ENCODE data around the gene PLEKHH3. TPM values are rescaled to one million over a fixed set of nuclear protein-coding genes. Genes with fewer than 3 reads are reported as not detected.
"Not testable (repeated sequence)": the region's sequence is repeated elsewhere in the genome, so short reads cannot be mapped to it uniquely, and the experiment has no call there.

PLEKHH3 gene
- total RNA-seq, 1 experiment from 2014 or later: 3.8 TPM

DNA sequence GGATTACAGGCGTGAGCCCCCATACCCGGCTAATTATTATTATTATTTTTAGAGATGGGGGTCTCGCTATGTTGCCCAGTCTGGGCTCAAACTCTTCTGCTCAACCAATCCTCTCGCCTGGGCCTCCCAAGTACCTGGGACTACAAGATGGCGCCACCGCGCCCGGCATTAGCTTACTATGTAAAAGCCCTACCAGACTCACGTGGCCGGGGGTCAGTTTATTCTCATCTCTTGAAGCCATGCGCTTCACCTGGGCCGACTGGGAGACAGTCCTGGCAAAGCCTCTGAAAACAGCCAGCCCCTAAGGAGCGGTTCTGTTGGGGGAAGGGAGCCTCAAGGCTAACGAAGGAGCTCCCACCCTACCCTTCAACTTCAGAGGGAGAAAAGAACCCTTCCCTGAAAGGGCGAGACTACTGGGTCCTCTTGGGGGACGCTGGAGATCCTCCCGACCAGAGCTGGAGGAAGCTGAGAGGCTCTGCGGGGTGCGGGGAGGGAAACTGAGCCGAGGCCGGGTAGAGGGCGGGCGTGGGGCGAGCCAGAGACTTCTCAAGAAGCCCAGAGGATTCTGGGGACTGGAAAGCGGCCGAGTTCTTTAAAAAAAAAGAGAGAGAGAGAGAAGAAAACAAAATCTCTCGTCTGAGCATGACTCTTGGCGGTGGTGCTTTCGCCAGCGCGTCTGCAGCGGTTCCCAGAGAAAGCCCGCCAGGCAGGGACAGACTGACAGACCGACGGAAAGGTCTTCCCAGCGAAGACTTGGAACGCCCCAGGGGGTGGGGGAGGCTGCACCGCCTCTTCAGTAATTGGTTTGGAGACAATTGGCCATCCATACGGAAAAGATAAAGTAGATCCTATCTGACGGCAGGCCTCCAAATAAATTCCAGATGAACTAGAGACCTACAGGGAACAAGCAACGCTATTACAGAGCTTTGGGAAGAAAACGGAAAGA is 23.3 kb downstream of the PLEKHH3 start:
- peaks cover 12% of the 10 kb centered on the region for H3K9me3 ChIP-seq (replicated peaks)
- no peaks in the 10 kb centered on the region for H3K36me3 ChIP-seq
- DNase-seq (ENCODE audit: low read depth in 1 of 2, low spot score in 2 of 2): peak; percentile 22 to 47
- peaks cover 23% of the 10 kb centered on the region for H3K27me3 ChIP-seq (replicated peaks)
- peaks cover 21% of the 10 kb centered on the region for H3K4me1 ChIP-seq (replicated peaks)
- no peak overlapping the region for H3K27ac ChIP-seq
- H3K4me3 ChIP-seq: no peak overlapping the region

GRCh38 chr17:42651392-42651791 is 25.4 kb downstream of the PLEKHH3 start:
- Histone ChIP-seq H3K27me3 (replicated peaks) (peaks cover 23% of the 10 kb centered on the region), H3K9me3 (replicated peaks) (peaks cover 7% of the 10 kb centered on the region; the same call in 1 of the 2 replicates), H3K36me3 (no peaks in the 10 kb centered on the region), H3K4me3 (no peak overlapping the region), H3K4me1 (replicated peaks) (peaks cover 21% of the 10 kb centered on the region), H3K27ac (no peak overlapping the region)
- no peak for DNase-seq (ENCODE audit: low read depth in 1 of 2, low spot score in 2 of 2)

DNA sequence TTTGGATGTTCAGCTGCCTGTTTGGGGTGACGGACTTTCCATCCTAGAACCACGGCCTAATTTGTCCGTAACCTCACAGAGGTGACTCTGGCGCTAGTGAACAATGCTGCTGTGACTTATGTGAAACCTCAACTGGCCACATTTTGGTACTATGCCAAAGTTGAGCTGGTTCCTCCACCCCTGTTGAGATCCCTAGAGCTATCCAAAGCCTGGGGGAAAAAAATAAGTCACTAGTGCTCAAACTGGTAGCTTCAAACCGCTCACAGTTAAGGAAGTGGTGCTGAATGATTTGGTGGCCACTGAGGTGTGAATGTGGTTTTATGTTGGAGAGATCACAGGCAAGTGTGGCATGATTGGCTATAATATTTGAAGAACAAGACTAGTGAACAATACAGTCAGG is 29.0 kb downstream of the PLEKHH3 start:
- no peaks in the 10 kb centered on the region for H3K4me1 ChIP-seq (replicated peaks)
- no peaks in the 10 kb centered on the region for H3K9me3 ChIP-seq (replicated peaks)
- no peak for DNase-seq (ENCODE audit: low read depth in 1 of 2, low spot score in 2 of 2)
- H3K36me3 ChIP-seq: no peaks in the 10 kb centered on the region
- peaks cover 30% of the 10 kb centered on the region for H3K27me3 ChIP-seq (replicated peaks)
- H3K4me3 ChIP-seq: no peak overlapping the region
- no peak overlapping the region for H3K27ac ChIP-seq

- H3K4me3 ChIP-seq: no peak overlapping the region
- H3K4me1 ChIP-seq (replicated peaks): no peaks in the 10 kb centered on the region
- H3K36me3 ChIP-seq: no peaks in the 10 kb centered on the region
- peaks cover 16% of the 10 kb centered on the region for H3K27me3 ChIP-seq (replicated peaks)
- H3K27ac ChIP-seq: no peak overlapping the region
- no peaks in the 10 kb centered on the region for H3K9me3 ChIP-seq (replicated peaks)
- DNase-seq (ENCODE audit: low read depth in 1 of 2, low spot score in 2 of 2): no peak
Observed at GRCh38 chr17:42642336-42642735, 34.5 kb downstream of the PLEKHH3 start.

GRCh38 chr17:42640121-42640520 is 36.7 kb downstream of the PLEKHH3 start:
- H3K4me1 ChIP-seq (replicated peaks): no peaks in the 10 kb centered on the region
- H3K27me3 ChIP-seq (replicated peaks): peaks cover 14% of the 10 kb centered on the region
- H3K9me3 ChIP-seq (replicated peaks): no peaks in the 10 kb centered on the region
- H3K4me3 ChIP-seq: no peak overlapping the region
- no peak overlapping the region for H3K27ac ChIP-seq
- no peak for DNase-seq (ENCODE audit: low read depth in 1 of 2, low spot score in 2 of 2)
- no peaks in the 10 kb centered on the region for H3K36me3 ChIP-seq

GRCh38 chr17:42639525-42640113 is 37.2 kb downstream of the PLEKHH3 start:
- Histone ChIP-seq H3K27ac (no peak overlapping the region), H3K9me3 (replicated peaks) (no peaks in the 10 kb centered on the region), H3K4me1 (replicated peaks) (no peaks in the 10 kb centered on the region), H3K27me3 (replicated peaks) (peaks cover 15% of the 10 kb centered on the region), H3K36me3 (no peaks in the 10 kb centered on the region), H3K4me3 (no peak overlapping the region)
- DNase-seq (ENCODE audit: low read depth in 1 of 2, low spot score in 2 of 2): no peak

DNA sequence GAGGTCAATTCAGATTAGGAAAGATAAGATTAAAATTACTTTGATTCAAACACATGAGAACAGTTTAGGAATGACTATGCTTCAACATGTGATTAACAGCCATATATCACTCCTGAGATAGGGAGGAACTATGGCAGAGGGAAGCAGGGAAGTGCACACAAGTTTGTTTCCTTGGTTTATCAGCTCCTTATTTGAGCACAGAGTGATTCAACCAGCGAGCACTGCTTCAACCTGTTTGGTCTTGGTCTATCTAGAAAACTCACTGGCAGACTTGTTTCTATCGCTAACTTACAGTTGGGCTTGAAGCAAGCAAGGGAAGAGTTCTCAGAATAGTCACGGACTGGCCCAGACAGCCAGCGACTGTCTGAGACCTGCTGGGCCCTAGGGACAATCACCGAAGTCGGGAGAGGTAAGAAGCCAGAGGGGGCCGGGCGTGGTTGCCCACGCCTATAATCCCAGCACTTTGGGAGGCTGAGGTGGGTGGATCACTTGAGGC is 43.8 kb downstream of the PLEKHH3 start:
- Histone ChIP-seq H3K36me3 (no peaks in the 10 kb centered on the region), H3K4me1 (replicated peaks) (no peaks in the 10 kb centered on the region), H3K4me3 (no peak overlapping the region), H3K27ac (no peak overlapping the region), H3K27me3 (replicated peaks) (peaks cover 10% of the 10 kb centered on the region), H3K9me3 (replicated peaks) (no peaks in the 10 kb centered on the region)
- DNase-seq (ENCODE audit: low read depth in 1 of 2, low spot score in 2 of 2): no peak

DNA sequence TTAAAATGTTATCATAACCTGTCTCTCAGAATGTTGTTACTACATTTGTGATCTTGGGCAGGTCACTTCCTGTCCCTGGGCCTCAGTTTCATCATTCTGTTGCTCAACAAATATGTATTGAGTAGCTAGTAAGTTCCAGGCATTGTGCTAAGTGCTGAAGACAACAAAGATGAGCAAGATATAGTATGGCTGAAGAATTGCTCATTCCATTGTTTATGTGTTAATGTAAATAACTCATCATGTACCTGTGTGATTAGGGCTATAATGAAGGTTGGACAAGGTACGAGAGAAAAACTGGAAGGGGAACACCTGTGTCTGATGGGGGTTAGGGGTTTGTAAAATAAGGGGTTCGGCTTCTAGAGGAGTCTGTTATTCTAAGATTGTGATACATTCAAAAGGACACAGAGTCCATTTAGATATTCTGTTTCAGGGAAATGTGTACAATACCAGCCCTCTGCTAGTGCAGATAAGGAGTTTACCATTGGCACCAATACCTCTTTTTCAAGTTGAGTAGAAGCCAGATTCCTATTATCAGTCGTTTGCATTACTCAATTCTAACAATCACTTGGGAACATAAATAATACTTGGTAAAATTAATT is 47.3 kb downstream of the PLEKHH3 start:
- Histone ChIP-seq H3K27me3 (replicated peaks) (no peaks in the 10 kb centered on the region), H3K4me3 (no peak overlapping the region), H3K27ac (no peak overlapping the region), H3K36me3 (no peaks in the 10 kb centered on the region), H3K4me1 (replicated peaks) (no peaks in the 10 kb centered on the region), H3K9me3 (replicated peaks) (no peaks in the 10 kb centered on the region)
- no peak for DNase-seq (ENCODE audit: low read depth in 1 of 2, low spot score in 2 of 2)

- H3K27ac ChIP-seq; H3K36me3 ChIP-seq; H3K27me3 ChIP-seq (replicated peaks); DNase-seq (ENCODE audit: low read depth in 1 of 2, low spot score in 2 of 2); H3K4me1 ChIP-seq (replicated peaks); H3K9me3 ChIP-seq (replicated peaks); H3K4me3 ChIP-seq: not testable (repeated sequence)
Observed at GRCh38 chr17:42627032-42627764, 49.6 kb downstream of the PLEKHH3 start.

GRCh38 chr17:42623732-42624596 is 52.8 kb downstream of the PLEKHH3 start:
- Histone ChIP-seq H3K4me3 (no peak overlapping the region), H3K4me1 (replicated peaks) (no peaks in the 10 kb centered on the region), H3K27me3 (replicated peaks) (no peaks in the 10 kb centered on the region), H3K9me3 (replicated peaks) (no peaks in the 10 kb centered on the region), H3K27ac (no peak overlapping the region), H3K36me3 (no peaks in the 10 kb centered on the region)
- DNase-seq (ENCODE audit: low read depth in 1 of 2, low spot score in 2 of 2): no peak

GRCh38 chr17:42623271-42623670 is 53.5 kb downstream of the PLEKHH3 start:
- Histone ChIP-seq H3K4me3 (no peak overlapping the region), H3K36me3 (no peaks in the 10 kb centered on the region), H3K4me1 (replicated peaks) (no peaks in the 10 kb centered on the region), H3K27ac (no peak overlapping the region), H3K9me3 (replicated peaks) (no peaks in the 10 kb centered on the region), H3K27me3 (replicated peaks) (no peaks in the 10 kb centered on the region)
- DNase-seq (ENCODE audit: low read depth in 1 of 2, low spot score in 2 of 2): no peak

- DNase-seq (ENCODE audit: low read depth in 1 of 2, low spot score in 2 of 2); H3K27ac ChIP-seq; H3K9me3 ChIP-seq (replicated peaks); H3K4me3 ChIP-seq; H3K27me3 ChIP-seq (replicated peaks); H3K36me3 ChIP-seq; H3K4me1 ChIP-seq (replicated peaks): not testable (repeated sequence)
Observed at GRCh38 chr17:42621987-42622386, 54.8 kb downstream of the PLEKHH3 start.

All from SJSA1 (cell line).